Measurements from ENCODE around the gene MRPS16.
"Not testable (repeated sequence)": the region's sequence is repeated elsewhere in the genome, so short reads cannot be mapped to it uniquely, and the experiment has no call there.

The MRPS16 gene

DNA sequence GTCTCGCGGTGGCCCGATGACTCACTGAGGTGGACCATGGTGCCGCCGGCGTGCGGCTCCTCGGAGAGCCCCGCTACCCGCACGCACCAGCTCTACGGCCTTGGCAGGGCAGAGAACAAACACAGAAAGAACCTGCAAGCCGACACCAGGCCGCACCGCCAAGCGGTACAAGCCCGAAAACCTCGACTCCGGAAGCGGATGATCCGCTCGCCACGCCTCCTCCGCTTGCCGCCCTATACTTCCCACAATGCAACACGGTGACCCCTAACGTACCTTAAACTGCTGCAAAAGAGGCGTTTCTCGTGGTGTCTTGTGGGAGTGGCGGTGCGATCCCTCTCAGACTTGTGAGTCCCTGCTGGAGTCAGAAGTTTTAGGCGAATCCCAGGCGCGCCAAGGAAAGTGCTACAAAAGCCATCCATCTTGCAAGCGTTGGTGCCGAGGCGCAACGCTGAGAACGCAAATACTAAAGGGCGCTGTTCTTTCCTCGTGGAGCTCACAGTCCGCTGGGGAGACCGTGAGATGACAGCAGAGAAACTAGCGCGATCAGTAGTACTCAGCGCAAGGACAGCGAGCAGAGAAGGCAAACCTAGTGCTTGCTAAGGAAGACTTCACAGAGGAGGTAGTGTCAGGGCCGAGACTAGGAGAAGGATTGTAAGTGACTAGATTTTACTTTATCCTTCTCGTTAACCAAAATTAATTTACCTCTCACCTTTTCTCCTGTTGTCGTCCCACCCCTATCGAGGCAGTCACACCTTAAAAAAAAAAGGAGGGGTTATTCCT, at the start of gene MRPS16:
TSS of gene MRPS16 (minus strand) at position 200 of the 780 bp plus-strand sequence. CDS start at position 38, 162 bp downstream.
- DNase-seq, result peak; percentile 96

DNA sequence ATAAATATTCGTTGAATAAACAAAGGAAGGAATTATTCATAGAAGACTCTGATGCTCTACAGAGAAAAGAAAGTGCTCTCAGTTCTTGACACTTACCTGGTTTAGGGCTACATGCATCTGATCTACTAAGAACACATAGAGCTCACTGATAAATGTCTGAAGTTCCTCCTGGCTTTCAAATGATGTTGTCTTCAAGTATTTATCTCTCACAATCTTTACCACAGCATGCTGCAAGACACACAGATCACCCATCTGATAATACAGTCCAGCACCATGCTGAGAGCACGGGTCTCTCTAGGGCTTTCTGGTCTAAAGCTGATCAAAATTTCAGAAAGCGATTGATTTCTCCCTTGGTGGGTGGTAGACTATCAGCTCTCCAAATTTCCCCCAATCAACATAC, 44.5 kb upstream of the MRPS16 start:
- DNase-seq, result no peak

DNA sequence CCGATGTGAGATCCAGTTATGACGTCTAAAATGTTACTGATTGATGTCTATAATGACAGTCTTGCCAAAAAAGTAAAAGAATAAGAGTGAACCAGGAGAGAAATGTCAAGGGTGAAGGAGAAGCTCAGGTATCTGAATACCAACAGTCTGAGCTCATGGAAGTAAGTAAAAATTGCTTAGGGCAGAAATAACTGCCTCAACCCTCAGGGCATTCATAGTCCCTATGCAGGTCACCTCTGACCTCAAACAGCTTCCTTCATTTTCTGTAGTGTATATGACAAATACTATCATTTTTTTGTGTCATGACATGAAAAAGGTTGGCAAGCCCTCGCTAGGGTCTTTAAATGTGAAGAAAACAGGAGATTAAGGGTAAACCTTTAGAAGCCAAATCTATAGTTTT, 41.0 kb upstream of the MRPS16 start:
- DNase-seq, result no peak

DNA sequence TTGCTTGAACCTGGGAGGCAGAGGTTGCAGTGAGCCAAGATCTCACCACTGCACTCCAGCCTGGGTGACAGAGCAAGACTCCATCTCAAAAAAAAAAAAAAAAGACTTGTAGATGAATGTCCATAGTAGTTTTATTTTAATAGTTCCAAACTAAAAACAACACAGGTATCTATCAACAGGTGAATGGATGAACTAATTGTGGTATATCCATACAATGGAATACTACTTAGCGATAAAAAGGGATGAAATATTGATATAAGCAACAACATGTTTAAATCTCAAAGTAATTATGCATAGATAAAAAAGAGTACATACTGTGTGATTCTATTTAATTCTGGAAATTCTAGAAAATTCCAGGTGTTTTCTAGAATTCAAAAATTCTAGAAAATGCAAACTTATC, 37.5 kb upstream of the MRPS16 start:
- DNase-seq, result no peak

DNA sequence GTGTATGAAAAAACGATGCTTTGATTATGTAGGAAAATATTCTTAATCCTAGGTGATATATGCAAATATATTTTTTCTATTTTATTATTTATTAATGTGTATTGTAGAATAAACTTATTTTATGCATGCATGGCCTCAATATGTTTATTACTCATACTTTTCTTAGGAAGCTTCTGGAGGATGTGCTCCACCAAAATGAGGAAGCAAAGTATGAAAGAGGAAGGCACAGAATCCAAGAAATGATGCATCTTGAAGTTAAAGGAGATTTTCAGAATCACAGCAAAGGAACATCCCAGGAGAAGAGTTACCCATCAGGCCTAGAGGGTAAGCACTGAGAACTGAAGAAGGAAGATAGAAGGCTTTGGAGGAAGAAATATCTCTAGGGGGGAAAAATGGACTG, 35.0 kb upstream of the MRPS16 start:
- DNase-seq, result no peak

DNA sequence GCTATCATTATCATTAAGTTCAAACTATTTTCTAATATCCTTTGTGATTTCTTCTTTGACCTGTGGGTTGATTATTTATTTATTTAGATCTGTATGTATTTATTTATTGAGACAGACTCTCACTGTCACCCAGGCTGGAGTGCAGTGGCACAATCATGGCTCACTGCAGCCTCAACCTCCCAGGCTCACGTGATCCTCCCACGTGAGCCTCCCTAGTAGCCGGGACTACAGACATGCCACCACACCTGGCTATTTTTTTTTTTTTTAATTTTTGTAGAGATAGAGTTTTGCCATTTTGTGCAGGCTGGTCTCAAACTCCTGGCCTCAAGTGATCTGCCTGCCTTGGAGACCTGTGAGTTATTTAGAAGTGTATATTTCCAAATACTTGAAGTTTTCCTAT, 28.7 kb upstream of the MRPS16 start:
- DNase-seq, result no peak

DNA sequence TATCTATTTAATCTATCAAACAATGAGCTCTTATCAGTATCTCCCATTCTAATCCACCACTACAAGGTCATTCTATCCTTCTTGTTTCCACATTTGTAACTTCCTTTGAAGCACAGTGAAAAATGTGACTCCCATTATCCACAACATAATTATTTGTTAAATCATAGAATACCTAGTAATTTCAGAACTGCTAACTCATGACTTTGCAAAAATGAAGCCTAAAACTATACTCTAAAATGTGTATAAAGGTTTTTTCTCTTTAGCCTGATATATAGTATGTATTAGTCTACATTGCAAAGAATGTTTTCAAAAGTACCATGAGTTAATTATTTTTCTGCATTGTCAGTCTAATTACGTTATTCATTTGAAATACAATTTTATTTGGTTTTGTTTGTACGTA, 12.0 kb upstream of the MRPS16 start:
- no peak for DNase-seq

DNA sequence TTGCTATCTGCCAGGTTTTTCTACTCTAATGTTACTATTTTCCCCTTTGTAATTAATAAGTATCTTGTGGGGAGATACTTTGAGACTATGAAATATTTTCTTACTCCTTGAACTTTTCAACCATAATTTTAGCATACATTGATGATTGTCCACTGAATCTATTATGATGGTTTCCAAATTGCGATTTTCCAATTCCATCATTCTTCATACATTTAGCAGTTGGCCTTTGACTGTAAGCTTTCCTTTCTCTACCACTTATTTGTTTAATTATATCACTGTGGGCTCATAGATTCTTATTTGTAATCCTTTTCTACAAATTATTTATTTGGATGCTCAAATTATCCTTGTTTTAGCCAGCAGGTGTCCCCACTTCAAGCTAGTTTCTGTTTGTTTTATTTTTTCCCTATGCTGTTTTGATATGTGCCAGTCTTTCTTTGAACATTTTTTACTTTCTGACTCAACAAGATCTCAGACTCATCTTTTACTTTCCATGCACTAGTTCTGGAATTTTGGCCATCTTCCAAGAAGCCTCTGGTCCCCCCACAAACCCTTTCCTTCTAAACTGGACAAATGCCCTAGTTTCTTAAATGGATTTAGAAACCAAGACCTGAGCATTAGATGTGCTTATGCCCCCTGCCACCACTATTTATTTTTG, 11.4 kb upstream of the MRPS16 start:
- DNase-seq, result no peak

DNA sequence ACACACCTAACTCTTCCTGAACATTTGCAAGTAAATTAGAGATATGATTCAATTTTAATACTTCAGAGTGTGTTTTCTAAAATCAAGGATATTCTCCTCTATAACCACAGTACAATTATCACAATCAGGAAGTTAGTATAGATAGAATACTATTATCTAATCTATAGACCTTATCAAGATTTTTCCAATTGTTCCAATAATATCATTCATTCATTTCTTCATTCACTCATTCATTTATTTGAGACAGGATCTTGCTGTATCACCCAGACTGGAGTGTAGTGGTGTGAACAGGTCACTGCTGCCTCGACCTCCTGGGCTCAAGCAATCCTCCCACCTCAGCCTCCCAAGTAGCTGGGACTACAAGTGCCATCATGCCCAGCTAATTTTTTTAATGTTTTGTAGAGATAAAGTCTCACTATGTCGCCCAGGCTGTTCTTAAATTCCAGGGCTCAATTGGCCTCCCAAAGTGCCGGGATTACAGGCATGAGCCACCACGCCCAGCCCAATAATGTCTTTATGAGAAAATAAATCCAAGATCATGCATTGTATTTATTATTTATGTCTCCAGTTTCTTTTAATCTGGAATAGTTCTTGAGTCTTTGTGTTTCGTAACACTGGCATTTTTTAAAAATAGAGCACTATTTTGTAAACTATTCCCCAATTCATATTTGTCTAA, 10.6 kb upstream of the MRPS16 start:
- no peak for DNase-seq

DNA sequence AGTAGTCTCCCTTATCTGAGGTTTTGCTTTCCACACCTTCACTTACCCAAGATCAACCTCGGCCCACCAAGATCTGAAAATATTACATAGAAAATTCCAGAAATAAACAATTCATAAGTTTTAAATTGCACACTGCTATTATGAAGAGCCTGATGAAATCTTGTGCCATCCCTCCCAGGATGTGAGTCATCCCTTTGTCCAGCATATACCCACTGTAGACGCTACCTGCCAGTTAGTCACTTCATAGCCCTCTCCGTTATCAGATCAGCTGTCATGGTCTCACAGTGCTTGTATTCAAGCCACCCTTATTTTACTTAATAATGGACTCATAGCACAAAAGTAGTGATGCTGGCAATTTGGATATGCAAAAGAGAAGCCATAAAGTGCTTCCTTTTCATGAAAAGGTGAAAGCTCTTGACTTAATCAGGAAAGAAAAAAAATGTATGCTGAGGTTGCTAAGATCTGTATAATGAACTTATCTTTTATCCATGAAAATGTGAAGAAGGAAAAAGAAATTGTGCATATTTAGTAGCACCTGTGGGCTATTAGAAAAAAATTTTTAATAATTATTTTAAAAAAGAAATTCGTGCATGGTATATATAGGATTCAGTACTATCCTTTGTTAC, 9.8 kb upstream of the MRPS16 start:
- no peak for DNase-seq

DNA sequence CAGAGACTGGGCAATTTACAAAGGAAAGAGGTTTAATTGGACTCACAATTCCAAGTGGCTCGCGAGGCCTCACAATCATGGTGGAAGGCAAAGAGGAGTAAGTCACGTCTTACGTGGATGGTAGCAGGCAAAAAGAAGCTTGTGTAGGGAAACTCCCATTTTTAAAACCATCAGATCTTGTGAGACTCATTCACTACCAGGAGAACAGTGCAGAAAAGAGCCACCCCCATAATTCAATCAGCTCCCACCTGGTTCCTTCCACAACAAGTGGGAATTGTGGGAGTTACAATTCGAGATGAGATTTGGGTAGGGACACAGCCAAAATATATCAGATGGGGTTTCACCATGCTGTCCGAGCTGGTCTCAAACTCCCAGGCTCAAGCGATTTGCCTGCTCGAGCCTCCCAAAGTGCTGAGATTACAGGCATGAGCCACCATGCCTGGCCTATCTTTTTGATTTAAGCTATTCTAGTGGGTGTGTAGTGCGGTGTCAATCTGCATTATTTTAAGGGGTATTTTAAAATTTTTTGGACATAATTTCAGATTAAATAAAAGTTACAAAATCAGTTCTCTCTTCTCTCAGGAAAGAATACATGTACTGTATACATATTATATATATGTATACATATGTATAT, 9.0 kb upstream of the MRPS16 start:
- no peak for DNase-seq

DNA sequence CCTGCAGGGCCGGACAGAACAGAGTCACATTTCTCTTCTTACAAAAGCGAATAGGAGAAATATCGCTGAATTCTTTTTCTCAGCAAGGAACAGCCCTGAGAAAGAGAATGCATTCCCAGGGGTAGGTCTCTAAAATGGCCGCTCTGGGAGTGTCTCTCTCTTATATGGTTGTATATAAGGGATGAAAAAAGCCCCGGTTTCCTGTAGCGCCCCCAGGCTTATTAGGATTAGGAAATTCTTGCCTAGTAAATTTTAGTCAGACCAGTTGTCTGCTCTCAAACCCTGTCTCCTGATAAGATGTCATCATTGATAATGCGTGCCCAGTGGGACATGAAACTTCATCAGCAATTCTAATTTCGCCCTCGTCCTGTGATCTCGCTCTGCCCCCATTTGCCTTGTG, 6.2 kb upstream of the MRPS16 start:
- not testable (repeated sequence) for DNase-seq

DNA sequence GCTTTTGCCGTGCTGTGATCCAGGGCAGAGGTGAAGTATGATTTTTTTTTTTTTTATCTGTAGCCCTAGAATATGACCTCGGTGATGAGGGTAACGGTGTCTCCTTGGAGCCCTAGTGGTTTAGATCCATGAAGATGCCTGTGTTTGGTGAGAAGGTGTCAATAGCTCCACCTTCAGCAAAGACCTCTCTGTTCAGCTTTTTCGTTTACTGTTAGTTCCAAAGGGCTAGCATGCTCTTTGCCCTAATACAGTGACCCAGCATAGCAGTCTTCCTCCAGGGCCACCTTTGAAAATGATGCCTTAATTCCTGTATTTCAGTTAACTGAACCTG, 746 bp upstream of the MRPS16 start:
- peak; percentile 20 for DNase-seq

DNA sequence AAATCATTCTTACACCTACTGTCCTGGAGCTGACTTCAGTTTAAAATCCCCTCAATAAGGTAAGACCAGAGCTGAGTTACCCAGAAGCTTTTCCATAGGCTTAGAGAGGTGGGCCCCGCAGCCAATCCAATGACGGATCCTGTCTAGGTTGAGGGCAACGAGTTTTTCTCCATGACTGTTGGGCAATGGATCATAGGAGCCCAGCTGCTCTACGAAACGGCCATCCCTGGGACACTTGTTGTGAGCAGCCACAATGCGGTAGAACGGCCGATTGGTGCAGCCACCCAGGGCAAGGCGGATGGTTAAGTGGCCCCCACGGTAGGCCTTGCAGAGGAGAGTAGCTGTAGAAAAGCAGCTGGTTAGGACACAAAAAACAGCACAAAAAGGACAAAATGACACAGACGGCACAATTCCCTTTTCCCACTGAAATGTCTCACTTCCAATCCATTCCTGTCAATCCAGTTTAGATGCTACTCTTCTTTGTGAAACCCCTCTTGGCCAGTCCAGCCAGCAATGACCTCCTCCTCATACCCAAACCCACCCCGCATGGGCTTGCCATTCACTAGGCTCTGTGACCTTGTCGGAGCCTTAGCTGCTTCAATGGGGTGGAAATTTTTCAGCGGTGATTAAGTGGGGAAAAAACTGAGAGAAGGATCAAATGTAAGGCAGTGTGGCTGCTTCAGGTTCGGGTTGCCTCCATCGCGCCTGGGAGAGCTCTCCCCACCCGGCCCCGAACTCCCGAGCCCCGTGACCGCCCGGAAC, 580 bp downstream of the MRPS16 start:
- no peak for DNase-seq

DNA sequence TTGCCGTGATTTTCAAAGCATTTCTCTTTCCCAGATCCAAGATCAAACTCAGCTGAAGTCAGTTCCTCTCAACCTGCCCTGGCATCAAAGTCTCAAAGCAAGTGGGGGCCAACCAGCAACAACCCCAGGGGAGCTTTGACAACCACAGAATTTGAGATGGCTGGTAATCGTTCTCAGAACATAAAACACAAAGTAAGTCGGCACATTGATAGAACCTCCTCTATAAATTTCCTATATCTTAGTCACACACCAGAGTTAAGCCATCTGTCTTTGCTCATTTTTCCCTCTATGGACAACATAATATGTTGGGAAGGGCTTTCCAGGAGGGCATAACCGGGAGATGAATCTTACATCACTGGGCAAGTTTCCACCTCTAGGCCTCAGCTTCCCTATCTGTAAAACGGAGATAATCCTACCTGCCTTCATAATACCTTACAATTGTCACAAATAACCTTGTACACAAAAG, 4.2 kb downstream of the MRPS16 start:
- no peak for DNase-seq

DNA sequence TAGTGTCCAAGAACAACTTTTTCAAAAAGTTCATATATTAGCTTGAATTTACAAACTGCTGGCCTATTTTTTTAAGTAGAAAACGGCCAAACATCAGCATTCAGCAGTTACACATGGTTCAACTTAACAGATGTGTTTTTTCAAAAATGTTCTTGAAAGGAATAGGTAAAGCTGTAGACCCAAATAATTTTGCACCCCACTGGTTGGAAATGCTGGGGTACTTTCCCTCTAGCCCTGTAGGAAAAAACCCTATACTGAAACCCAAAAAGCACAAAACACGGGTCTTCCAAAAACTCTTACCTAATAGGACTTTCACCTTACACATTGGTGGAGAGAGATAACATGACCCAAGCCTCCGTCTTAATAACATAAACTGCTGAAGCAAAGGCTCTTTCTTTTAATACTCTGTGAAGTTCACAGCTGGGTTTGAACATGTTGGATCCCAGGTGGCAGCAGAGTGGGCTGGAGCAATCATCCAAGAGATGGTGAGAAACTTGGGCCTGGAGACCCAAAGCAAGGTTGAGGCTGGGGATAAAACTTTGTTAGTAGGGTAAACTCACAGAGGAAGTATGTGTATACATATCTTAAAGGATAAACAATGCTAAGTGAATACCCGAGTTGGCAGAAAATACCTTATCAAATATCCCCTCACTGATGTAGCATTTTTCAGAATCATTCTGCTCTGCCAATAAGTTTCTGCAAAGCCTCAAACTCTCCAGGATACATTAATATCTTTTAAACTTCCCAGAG, 4.8 kb downstream of the MRPS16 start:
- DNase-seq, result no peak

DNA sequence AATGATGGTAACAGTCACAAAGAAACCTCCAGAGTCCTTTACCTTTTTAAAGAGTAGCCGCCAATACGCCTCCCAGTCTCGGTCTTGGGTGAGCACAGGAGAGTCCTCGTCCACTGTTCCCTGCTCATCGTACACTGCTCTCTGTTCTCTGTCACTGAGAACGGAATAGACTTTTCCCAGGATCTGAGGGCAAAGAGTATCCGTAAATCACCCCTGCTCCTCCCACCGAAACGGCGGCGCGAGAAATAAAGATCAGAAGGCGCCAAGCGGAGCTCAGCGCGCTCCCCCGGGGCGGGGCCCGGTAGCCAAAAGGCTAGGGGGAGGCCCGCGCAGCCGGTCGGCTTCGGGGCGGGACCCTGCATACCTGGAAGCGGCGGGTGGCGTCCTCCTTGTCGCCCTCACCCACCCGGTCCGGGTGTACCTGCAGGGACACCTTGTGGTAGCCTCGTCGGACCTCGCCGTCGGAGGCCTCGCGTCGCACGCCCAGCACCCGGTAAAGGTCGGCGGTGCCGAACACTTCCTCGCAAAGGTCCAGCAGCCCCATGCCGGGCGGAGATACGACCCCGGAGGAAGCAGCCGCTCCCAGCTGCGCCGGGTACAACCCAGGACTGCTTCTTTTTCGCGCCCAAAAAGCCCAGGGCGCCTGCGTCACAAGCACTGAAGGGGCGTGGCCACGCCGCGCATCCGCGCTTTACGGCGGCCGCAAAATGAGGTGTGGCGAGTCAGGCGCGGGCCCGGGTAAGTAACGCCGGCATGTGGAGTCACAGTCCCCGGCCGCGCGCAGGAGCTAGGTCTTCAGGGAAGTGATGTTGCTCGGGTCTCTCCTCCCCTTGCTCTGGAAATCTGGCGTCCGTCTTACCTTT, 5.6 kb downstream of the MRPS16 start, which contains the start of gene DNAJC9:
TSS of gene DNAJC9 (minus strand) at position 610 of the 863 bp plus-strand sequence. CDS start at position 544, 66 bp downstream.
- DNase-seq, result peak; percentile 98

DNA sequence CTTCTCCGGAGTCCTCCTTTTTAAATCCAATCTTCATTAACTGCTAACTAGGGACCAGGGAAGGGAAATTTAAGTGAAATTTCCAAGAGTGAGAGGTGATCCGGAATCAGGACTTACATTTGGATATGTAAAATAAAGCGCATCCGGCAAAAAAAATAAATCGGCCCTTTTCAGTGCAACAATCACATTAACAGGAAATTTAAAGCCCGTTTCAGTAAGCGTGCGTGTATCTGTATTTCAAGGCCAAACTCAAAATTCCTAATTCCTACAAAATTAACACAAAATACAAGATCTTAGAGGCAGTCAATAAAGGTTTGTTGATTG, 6.2 kb downstream of the MRPS16 start:
- DNase-seq, result no peak

DNA sequence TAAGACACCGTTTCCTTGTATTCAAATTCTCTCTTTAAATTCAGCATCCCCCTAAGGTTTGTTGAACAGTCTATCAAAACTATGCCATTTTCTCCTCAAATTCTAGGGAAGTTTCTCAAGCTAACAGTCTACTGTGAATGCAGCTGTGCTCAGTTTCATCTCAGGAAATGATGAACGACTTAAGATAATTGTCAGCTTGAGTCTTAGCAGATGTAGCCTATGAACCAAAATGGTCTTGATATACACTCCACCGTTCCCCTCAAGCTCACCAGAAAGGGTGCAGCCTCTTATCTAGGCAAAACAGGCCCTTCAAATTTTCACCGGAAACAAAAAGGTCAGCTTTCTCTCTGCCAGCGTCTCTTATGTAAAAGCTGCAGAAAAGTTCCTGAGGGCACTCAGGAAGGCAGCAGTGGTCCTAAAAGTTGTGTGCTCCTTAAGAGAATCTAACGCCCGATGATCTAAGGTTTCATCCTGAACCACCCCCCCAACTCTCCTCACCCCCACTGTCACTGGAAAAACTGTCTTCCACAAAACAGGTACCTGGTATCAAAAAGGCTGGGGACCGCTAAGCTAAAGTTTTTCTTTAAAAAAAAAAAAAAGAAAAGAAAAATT, 7.5 kb downstream of the MRPS16 start:
- DNase-seq, result no peak

DNA sequence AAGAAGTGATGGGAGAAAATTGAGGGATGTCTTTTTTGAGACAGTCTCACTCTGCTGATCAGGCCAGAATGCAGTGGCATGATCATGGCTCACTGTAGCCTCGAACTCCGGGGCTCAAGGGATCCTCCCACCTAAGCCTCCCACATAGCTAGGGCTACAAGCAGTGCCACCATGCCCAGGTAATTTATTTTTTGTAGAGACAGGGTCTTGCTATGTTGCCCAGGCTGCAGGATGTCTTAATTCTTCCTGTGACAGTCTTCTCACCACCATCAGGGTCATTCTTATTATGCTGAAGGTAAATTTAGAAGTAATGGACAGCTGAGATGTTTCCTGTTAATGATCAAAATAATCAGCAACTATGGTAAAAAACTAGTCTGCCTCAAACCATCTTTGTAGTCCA, 12.5 kb downstream of the MRPS16 start:
- DNase-seq, result no peak

Data from retina (tissue), 1 donor.